A549 (cell line): ENCODE results near the gene ZNF618. TPM values are rescaled to one million over a fixed set of nuclear protein-coding genes. Genes with fewer than 3 reads are reported as not detected.

Experiments used
- ATAC-seq, 2 experiments: fragments of 200-7000 bp in 1 of 2; fragments of >200 bp in 1 of 2; cut with Nextera tagmentation in 1 of 2; cut with Tn5 transposase in 1 of 2; 3 replicates each; pipeline versions ENCODE4 v1.8.0 to v1.9.1; 2018 to 2020; ENCODE audit warnings: mild to moderate bottlenecking in 1 of 2, moderate library complexity in 1 of 2
- CTCF ChIA-PET: fragments of 300-600 bp; sonication (Branson Sonifier 250); formaldehyde crosslinking; extraction: SDS; loops from one replicate; lab custom pipeline; 2021; ENCODE audit warnings: antibody characterized with exemption, inconsistent platforms; lab: Yijun Ruan, JAX
- POLR2A ChIA-PET: fragments of 350-600 bp; formaldehyde crosslinking; extraction: SDS; loops from one replicate; lab custom pipeline; 2021; ENCODE audit warnings: antibody characterized with exemption, inconsistent platforms; lab: Yijun Ruan, JAX
- DNase-seq, 2 experiments: peaks; one replicate each; pipeline versions ENCODE4 v3.0.0 to v3.0.0-alpha.2; 2011 to 2016; ENCODE audit warnings: low read depth in 1 of 2, low spot score in 1 of 2
- FAIRE-seq: peaks from 2 replicates; lab custom pipeline; 2011; peaks lifted over from hg19 to GRCh38; lab: Jason Lieb, UNC
- H3K27ac ChIP-seq, 2 experiments: fragments of >200 bp; sonication (Bioruptor Twin); formaldehyde crosslinking; 3 replicates each; pipeline ENCODE4 v1.5.1; 2016 to 2017
- H3K4me1 ChIP-seq: fragments of >200 bp; sonication (Bioruptor Twin); formaldehyde crosslinking; 3 replicates; pipeline ENCODE4 v1.6.1; 2016
- H3K4me2 ChIP-seq: fragments of >200 bp; sonication (Bioruptor Twin); formaldehyde crosslinking; 3 replicates; pipeline ENCODE4 v1.6.1; 2016
- H3K4me3 ChIP-seq: fragments of >200 bp; sonication (Bioruptor Twin); formaldehyde crosslinking; 3 replicates; pipeline ENCODE4 v1.5.1; 2016
- H3K9me3 ChIP-seq: fragments of >200 bp; sonication (Bioruptor Twin); formaldehyde crosslinking; 3 replicates; pipeline ENCODE4 v1.6.1; 2016
- BHLHE40 ChIP-seq: IDR thresholded peaks from 2 replicates; pipeline ENCODE4 v1.6.1; 2012; ENCODE audit warnings: low read depth, low read length, inconsistent platforms
- CBX2 ChIP-seq: fragments of 200-600 bp; sonication (generic); IDR thresholded peaks from 2 replicates; pipeline ENCODE4 v1.6.1; 2016; ENCODE audit warnings: low read depth, mild to moderate bottlenecking, borderline replicate concordance
- CHD4 ChIP-seq: fragments of 200-600 bp; sonication (generic); IDR thresholded peaks from 2 replicates; pipeline ENCODE4 v1.6.1; 2016; ENCODE audit warnings: antibody characterized with exemption, mild to moderate bottlenecking, borderline replicate concordance
- CTCF ChIP-seq: fragments of >200 bp; sonication (Bioruptor Twin); formaldehyde crosslinking; IDR thresholded peaks from 3 replicates; pipeline ENCODE4 v1.5.1; 2016
- EHF ChIP-seq: fragments of 250-450 bp; sonication (Bioruptor Pico); IDR thresholded peaks from 2 replicates; pipeline ENCODE4 v1.5.0; 2020; ENCODE audit warnings: mild to moderate bottlenecking
- EP300 ChIP-seq, 2 experiments: fragments of >200 bp; sonication (Bioruptor Twin); formaldehyde crosslinking; IDR thresholded peaks; 2 replicates in 1 of 2; 3 replicates in 1 of 2; pipeline ENCODE4 v1.6.1; 2016 to 2017
- ESRRA ChIP-seq: fragments of 150-350 bp; IDR thresholded peaks from 2 replicates; pipeline ENCODE4 v1.6.1; 2014; ENCODE audit warnings: mild to moderate bottlenecking, low read length, borderline replicate concordance
- HDAC2 ChIP-seq: fragments of 200-600 bp; sonication (generic); IDR thresholded peaks from 2 replicates; pipeline ENCODE4 v1.6.1; 2016
- HES2 ChIP-seq: fragments of >200 bp; sonication (Bioruptor Twin); formaldehyde crosslinking; IDR thresholded peaks from 2 replicates; pipeline ENCODE4 v1.6.1; 2016
- JUN ChIP-seq, 2 experiments: fragments of >200 bp; sonication (Bioruptor Twin); formaldehyde crosslinking; IDR thresholded peaks; 2 replicates in 1 of 2; 3 replicates in 1 of 2; pipeline ENCODE4 v1.6.1; 2016 to 2017
- MYC ChIP-seq: IDR thresholded peaks from 2 replicates; pipeline ENCODE4 v1.6.1; 2012; ENCODE audit warnings: mild to moderate bottlenecking, inconsistent platforms, low read length, improper control_type of control experiment, borderline replicate concordance
- NFE2L2 ChIP-seq: fragments of 150-350 bp; conservative IDR thresholded peaks from 2 replicates; pipeline ENCODE4 v1.6.1; 2014; ENCODE audit warnings: low read length
- NR3C1 ChIP-seq: fragments of >200 bp; sonication (Bioruptor Twin); formaldehyde crosslinking; IDR thresholded peaks from 3 replicates; pipeline ENCODE4 v1.6.1; 2017
- POLR2A ChIP-seq: IDR thresholded peaks from 2 replicates; pipeline ENCODE4 v1.6.1; 2012; ENCODE audit warnings: mild to moderate bottlenecking, low read length
- RCOR1 ChIP-seq: fragments of 150-350 bp; IDR thresholded peaks from 2 replicates; pipeline ENCODE4 v1.6.1; 2014; ENCODE audit warnings: antibody characterized with exemption, low read length, low read depth
- SMC3 ChIP-seq: fragments of >200 bp; sonication (Bioruptor Twin); formaldehyde crosslinking; IDR thresholded peaks from 3 replicates; pipeline ENCODE4 v1.6.1; 2018; ENCODE audit warnings: inconsistent platforms
- SREBF2 ChIP-seq: fragments of 450-650 bp; IDR thresholded peaks from 2 replicates; pipeline ENCODE4 v1.6.1; 2014; ENCODE audit warnings: mild to moderate bottlenecking, moderate library complexity
- TFCP2L1 ChIP-seq: fragments of 250-450 bp; sonication (Bioruptor Pico); IDR thresholded peaks from 2 replicates; pipeline ENCODE4 v1.5.0; 2021; ENCODE audit warnings: mild to moderate bottlenecking
- ZC3H11A ChIP-seq: fragments of 450-650 bp; IDR thresholded peaks from 2 replicates; pipeline ENCODE4 v1.6.1; 2014; ENCODE audit warnings: antibody characterized with exemption, mild to moderate bottlenecking
- ZSCAN20 ChIP-seq: fragments of 250-450 bp; sonication (Bioruptor Pico); IDR thresholded peaks from 2 replicates; pipeline ENCODE4 v1.8.0; 2022; ENCODE audit warnings: mild to moderate bottlenecking, moderate library complexity
- WGBS: methylation state at CpG from one replicate; pipeline ENCODE4 v1.1.6; 2017; ENCODE audit errors: missing lambda C conversion rate; 5-methylcytosine and 5-hydroxymethylcytosine counted together
- polyA plus RNA-seq, 4 experiments: library from polyadenylated mRNA; depleted of rRNA in 3 of 4; stranded (reverse); fragments of >200 nt; fragmentation: RNase III in 1 of 4; extraction: RNeasy Plus Mini Kit Qiagen cat#74134 plus additional on column Dnase treatment in 1 of 4; gene quantifications; 2 replicates in 3 of 4; 3 replicates in 1 of 4; pipeline ENCODE4 v1.2.3, GENCODE V29; 2011 to 2017
- TF ChIP-seq, protein P1 (sequence below): IDR thresholded peaks from 2 replicates; pipeline ENCODE4 v1.6.1; 2012; ENCODE audit warnings: low read depth, borderline replicate concordance
- TF ChIP-seq, protein P2 (sequence below): IDR thresholded peaks from 2 replicates; pipeline ENCODE4 v1.6.1; 2012
- TF ChIP-seq, protein P3 (sequence below): fragments of 250-450 bp; sonication (Bioruptor Pico); IDR thresholded peaks from 2 replicates; pipeline ENCODE4 v1.5.0; 2021; ENCODE audit warnings: mild to moderate bottlenecking, moderate library complexity, borderline replicate concordance

Gene ZNF618
- polyA plus RNA-seq, 2 of the 4 experiments (the other 2 are of a cell fraction) = 9.0 to 10.0 TPM

DNA sequence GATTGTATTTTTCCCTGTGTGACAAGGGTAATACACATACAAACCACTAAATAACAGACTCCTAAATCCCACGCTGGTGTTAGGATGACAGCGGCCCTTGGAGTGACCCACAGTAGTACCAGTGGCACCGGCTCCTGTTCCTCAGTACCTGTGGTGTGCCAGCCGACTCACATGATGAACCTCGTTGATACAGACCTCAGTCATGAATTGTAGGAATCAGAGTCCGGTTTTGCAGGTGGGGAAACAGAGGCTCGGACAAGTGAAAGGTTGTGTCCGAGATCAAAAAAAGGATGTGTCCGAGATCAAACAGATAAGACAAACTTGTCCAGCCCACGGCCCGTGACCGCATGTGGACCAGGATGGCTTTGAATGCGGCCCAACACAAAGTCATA is 124.0 kb downstream of the ZNF618 start (continued):
- TF ChIP-seq CTCF (no peak), ZSCAN20 (CRISPR knock-in tag) (no peak)
- TF ChIP-seq, all 56 proteins: peak for 0

DNA sequence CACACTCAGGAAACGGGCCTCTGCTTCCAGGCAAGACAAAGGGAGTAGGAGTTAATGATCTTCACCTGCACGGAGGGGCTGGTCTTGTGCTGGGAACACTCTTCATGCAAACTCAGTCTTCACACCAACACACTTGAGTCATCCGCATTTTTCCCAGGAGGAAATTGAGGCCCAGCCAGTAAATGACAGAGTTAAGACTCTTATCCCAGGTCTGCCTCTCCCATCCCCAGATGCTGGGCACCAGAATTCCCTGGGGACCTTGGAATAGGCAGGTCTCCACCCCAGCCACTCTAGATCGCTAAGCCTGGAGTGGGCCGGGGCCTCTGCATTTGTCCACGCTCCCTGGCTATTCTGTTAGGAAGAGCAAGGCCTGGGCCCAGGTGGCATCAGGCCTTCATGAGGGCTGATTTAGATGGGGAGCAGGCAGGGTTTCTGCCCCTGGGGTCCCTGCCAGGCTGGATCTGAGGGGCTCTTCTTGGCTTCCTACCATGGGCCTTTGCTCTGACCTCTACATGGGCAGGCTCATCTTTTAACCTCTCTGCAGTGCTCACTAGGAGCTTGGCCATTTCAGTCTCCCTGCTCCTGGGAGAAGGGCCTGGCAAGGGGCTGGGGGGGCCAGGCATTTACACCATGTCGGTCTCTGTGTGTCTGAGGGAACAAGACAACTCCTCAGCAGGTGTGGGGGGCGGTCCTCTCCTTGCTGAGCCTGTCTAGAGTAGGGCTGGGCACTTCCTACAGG is 124.7 kb downstream of the ZNF618 start:
- FAIRE-seq (no peak), DNase-seq (no peak), ATAC-seq (no peak)
- no peak overlapping the region for H3K27ac ChIP-seq
- POLR2A ChIA-PET = no interaction called here
- H3K4me2 ChIP-seq = no peak overlapping the region
- TF ChIP-seq JUN (IDR thresholded peaks at IDR 0.05) = no peak
- no peak for TF ChIP-seq ESRRA
- no peak for TF ChIP-seq ZC3H11A
- no peak for TF ChIP-seq BHLHE40
- TF ChIP-seq HES2 = no peak
- TF ChIP-seq CTCF = no peak
- TF ChIP-seq CBX2 = no peak
- TF ChIP-seq EHF = no peak
- TF ChIP-seq, protein P1, sequence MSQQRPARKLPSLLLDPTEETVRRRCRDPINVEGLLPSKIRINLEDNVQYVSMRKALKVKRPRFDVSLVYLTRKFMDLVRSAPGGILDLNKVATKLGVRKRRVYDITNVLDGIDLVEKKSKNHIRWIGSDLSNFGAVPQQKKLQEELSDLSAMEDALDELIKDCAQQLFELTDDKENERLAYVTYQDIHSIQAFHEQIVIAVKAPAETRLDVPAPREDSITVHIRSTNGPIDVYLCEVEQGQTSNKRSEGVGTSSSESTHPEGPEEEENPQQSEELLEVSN = no peak
- no peak for TF ChIP-seq POLR2A
- TF ChIP-seq ZSCAN20 (CRISPR knock-in tag) = no peak
- TF ChIP-seq CHD4 = no peak
- no peak for TF ChIP-seq HDAC2
- TF ChIP-seq, protein P2, sequence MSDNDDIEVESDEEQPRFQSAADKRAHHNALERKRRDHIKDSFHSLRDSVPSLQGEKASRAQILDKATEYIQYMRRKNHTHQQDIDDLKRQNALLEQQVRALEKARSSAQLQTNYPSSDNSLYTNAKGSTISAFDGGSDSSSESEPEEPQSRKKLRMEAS = no peak
- no peak for TF ChIP-seq MYC
- TF ChIP-seq NR3C1 = no peak
- H3K4me1 ChIP-seq = no peaks in the 10 kb centered on the region
- CTCF ChIA-PET = interaction anchor here (1.1 kb wide), 1 partner anchor 82 kb away, joined by 3 read pairs; no protein-coding TSS in a partner anchor
- H3K4me3 ChIP-seq = no peak overlapping the region
- WGBS = 87% methylated on average over 7 of the region's 8 CpGs
- H3K9me3 ChIP-seq = no peaks in the 10 kb centered on the region

DNA sequence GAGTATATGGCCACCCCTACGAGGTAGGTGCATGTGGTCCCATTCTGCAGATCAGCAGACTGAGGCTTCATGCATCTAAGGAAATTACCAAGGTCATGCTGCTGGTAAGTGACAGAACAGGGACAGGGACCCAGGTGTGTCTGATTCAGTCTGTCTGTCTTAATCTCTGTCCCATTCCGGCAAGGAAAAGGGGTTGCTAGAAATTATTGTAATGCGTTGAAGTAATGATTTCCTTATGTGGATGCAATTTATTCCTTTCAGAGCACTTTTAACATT is 125.2 kb downstream of the ZNF618 start:
- Histone ChIP-seq H3K27ac (no peak overlapping the region), H3K4me3 (no peak overlapping the region), H3K9me3 (no peaks in the 10 kb centered on the region), H3K4me2 (no peak overlapping the region), H3K4me1 (no peaks in the 10 kb centered on the region)
- no peak for DNase-seq
- ATAC-seq = no peak
- CTCF ChIA-PET = interaction anchor here (1.1 kb wide), 1 partner anchor 81 kb away, joined by 3 read pairs; no protein-coding TSS in a partner anchor
- no peak for FAIRE-seq
- POLR2A ChIA-PET = no interaction called here
- TF ChIP-seq, protein P3, sequence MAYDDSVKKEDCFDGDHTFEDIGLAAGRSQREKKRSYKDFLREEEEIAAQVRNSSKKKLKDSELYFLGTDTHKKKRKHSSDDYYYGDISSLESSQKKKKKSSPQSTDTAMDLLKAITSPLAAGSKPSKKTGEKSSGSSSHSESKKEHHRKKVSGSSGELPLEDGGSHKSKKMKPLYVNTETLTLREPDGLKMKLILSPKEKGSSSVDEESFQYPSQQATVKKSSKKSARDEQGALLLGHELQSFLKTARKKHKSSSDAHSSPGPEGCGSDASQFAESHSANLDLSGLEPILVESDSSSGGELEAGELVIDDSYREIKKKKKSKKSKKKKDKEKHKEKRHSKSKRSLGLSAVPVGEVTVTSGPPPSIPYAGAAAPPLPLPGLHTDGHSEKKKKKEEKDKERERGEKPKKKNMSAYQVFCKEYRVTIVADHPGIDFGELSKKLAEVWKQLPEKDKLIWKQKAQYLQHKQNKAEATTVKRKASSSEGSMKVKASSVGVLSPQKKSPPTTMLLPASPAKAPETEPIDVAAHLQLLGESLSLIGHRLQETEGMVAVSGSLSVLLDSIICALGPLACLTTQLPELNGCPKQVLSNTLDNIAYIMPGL (CRISPR knock-in tag) = no peak
- no peak for TF ChIP-seq BHLHE40
- TF ChIP-seq RCOR1 = no peak
- TF ChIP-seq SREBF2 = no peak
- TF ChIP-seq MYC = no peak
- TF ChIP-seq NR3C1 = no peak
- no peak for TF ChIP-seq ZSCAN20 (CRISPR knock-in tag)
- TF ChIP-seq TFCP2L1 (CRISPR knock-in tag) = no peak
- no peak for TF ChIP-seq HDAC2
- no peak for TF ChIP-seq NFE2L2
- no peak for TF ChIP-seq EP300 (IDR thresholded peaks at IDR 0.05)
- no peak for TF ChIP-seq CTCF
- no peak for TF ChIP-seq SMC3
- 93% methylated on average over 3 of the region's 3 CpGs for WGBS
